ENCODE data around the gene CEP72. TPM values are rescaled to one million over a fixed set of nuclear protein-coding genes. Genes with fewer than 3 reads are reported as not detected.

The CEP72 gene
- polyA plus RNA-seq, 1 of the 3 experiments (the other 2 are of a cell fraction) = 4.4 TPM

DNA sequence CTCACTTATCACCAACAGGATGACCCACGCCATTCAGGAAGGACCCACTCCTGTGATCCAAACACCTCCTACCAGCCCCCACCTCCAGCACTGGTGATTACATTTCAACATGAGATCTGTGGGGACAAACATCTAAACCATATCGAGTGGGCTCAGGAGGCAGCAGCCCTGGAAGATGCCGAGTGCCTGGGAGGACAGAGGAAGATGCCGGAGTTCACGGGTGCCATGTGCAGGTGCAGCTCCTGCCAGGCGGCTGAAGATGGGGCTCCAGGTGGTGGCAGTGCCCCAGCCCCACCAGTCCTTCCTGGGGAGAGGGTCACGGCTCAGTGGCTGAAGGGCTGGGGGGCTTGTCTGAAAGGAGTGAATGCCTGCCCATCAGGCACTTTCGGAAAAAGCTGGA is 6.1 kb upstream of the CEP72 start:
- H3K9me3 ChIP-seq = no peaks in the 10 kb centered on the region
- no peak overlapping the region for H2AFZ ChIP-seq (ENCODE audit: low read depth)
- H3K27me3 ChIP-seq (ENCODE audit: insufficient read depth) = peaks cover 4% of the 10 kb centered on the region; the same call in 1 of the 2 replicates
- no peak overlapping the region for H3K9ac ChIP-seq
- no peaks in the 10 kb centered on the region for H3K36me3 ChIP-seq (replicated peaks in 1 of 2; ENCODE audit: control insufficient read depth in 1 of 2, insufficient read depth in 2 of 2, low read length in 1 of 2)
- no peak for DNase-seq
- CTCF ChIA-PET = no interaction called here
- no peak for TF ChIP-seq RXRA (IDR thresholded peaks at IDR 0.05; ENCODE audit: borderline replicate concordance, low read depth)
- TF ChIP-seq, protein P1, sequence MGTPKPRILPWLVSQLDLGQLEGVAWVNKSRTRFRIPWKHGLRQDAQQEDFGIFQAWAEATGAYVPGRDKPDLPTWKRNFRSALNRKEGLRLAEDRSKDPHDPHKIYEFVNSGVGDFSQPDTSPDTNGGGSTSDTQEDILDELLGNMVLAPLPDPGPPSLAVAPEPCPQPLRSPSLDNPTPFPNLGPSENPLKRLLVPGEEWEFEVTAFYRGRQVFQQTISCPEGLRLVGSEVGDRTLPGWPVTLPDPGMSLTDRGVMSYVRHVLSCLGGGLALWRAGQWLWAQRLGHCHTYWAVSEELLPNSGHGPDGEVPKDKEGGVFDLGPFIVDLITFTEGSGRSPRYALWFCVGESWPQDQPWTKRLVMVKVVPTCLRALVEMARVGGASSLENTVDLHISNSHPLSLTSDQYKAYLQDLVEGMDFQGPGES (IDR thresholded peaks at IDR 0.05; ENCODE audit: low read depth, low read length) = no peak
- TF ChIP-seq NFIC (IDR thresholded peaks at IDR 0.05; ENCODE audit: borderline replicate concordance) = no peak
- TF ChIP-seq, protein P2, sequence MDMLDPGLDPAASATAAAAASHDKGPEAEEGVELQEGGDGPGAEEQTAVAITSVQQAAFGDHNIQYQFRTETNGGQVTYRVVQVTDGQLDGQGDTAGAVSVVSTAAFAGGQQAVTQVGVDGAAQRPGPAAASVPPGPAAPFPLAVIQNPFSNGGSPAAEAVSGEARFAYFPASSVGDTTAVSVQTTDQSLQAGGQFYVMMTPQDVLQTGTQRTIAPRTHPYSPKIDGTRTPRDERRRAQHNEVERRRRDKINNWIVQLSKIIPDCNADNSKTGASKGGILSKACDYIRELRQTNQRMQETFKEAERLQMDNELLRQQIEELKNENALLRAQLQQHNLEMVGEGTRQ (IDR thresholded peaks at IDR 0.05; ENCODE audit: borderline replicate concordance, low read depth, low read length) = no peak
- no peaks in the 10 kb centered on the region for H4K20me1 ChIP-seq (ENCODE audit: insufficient read depth)
- no peak overlapping the region for H3K27ac ChIP-seq (ENCODE audit: low read depth in 2 of 2, low read length in 1 of 2)
- H3K4me1 ChIP-seq (ENCODE audit: control insufficient read depth in 1 of 2, insufficient read depth in 2 of 2, low read depth in 1 of 2, low read length in 1 of 2) = peaks cover 0 to 2% of the 10 kb centered on the region in 2 experiments; a peak in 1 of 4 replicates
- no peak overlapping the region for H3K4me2 ChIP-seq
- 81% methylated on average over 4 of the region's 8 CpGs for WGBS (ENCODE audit: low lambda C conversion rate)
- H3K4me3 ChIP-seq (ENCODE audit: low read depth in 2 of 2, low read length in 1 of 2) = no peak overlapping the region
- no peaks in the 10 kb centered on the region for H3F3A ChIP-seq (replicated peaks; ENCODE audit: insufficient read depth)
- POLR2A ChIA-PET = no interaction called here
- no peaks in the 10 kb centered on the region for H3K79me2 ChIP-seq (ENCODE audit: insufficient read depth)
- H3K9me2 ChIP-seq = no peaks in the 10 kb centered on the region

DNA sequence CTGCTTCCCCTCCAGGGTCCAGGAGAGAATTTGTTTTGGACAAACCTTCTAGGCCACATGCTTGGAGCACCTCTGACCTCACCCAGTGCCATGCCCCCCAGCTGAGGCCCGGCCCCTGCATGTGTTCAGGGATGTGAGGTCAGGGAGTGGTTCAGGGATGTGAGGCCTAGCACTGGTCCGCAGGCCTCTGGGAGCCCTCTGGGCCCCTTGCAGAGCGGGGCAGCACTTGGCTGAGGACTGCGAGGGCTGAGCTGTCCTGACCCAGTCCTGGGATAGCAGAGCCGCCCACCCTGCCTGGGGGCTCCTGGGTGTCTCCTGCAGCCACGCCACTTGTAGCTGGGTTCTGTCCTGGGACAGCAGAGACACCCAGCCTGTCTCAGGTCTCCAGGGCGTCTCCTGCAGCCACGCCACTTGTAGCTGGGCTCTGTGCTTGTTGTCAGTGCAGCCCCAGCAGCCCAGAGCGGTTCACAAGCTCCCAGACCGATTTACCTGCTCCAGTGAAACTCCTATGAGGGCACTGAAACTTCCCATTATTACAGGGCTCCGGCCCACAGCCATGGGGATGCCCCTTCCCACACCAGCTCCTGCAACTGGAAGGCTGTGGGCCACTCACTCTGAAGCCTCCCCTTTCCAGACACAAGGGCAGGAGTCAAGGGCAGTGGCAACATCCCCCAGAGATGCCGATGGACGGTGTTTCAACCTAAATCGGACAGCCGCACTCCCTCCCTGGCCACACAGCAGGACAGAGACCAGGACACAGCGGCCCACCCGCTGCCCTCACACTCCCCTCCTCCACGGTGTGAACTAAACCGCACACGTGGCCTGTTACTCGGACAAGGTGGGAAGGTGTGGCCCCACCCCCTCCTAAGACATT is 5.4 kb upstream of the CEP72 start:
- no peak for DNase-seq
- no peaks in the 10 kb centered on the region for H3K36me3 ChIP-seq (replicated peaks in 1 of 2; ENCODE audit: control insufficient read depth in 1 of 2, insufficient read depth in 2 of 2, low read length in 1 of 2)
- no peaks in the 10 kb centered on the region for H3K9me3 ChIP-seq
- no peaks in the 10 kb centered on the region for H3F3A ChIP-seq (replicated peaks; ENCODE audit: insufficient read depth)
- ChIA-PET CTCF (interaction anchor here (0.6 kb wide), 1 partner anchor 10 kb away, joined by 3 read pairs; no protein-coding TSS in a partner anchor), POLR2A (no interaction called here)
- H3K27ac ChIP-seq (ENCODE audit: low read depth in 2 of 2, low read length in 1 of 2) = no peak overlapping the region
- H3K4me1 ChIP-seq (ENCODE audit: control insufficient read depth in 1 of 2, insufficient read depth in 2 of 2, low read depth in 1 of 2, low read length in 1 of 2) = peaks cover 0 to 6% of the 10 kb centered on the region in 2 experiments; a peak in 1 of 4 replicates
- H3K4me2 ChIP-seq = no peak overlapping the region
- peaks cover 4% of the 10 kb centered on the region; the same call in 1 of the 2 replicates for H3K27me3 ChIP-seq (ENCODE audit: insufficient read depth)
- H3K4me3 ChIP-seq (ENCODE audit: low read depth in 2 of 2, low read length in 1 of 2) = no peak overlapping the region
- TF ChIP-seq ELF1 (IDR thresholded peaks at IDR 0.05) = no peak
- TF ChIP-seq RFX5 (IDR thresholded peaks at IDR 0.05; ENCODE audit: low read length) = no peak
- TF ChIP-seq JUND (IDR thresholded peaks at IDR 0.05) = no peak
- H3K9me2 ChIP-seq = no peaks in the 10 kb centered on the region
- H2AFZ ChIP-seq (ENCODE audit: low read depth) = no peak overlapping the region
- H4K20me1 ChIP-seq (ENCODE audit: insufficient read depth) = no peaks in the 10 kb centered on the region
- 70% methylated on average over 13 of the region's 21 CpGs for WGBS (ENCODE audit: low lambda C conversion rate)
- H3K79me2 ChIP-seq (ENCODE audit: insufficient read depth) = no peaks in the 10 kb centered on the region
- H3K9ac ChIP-seq = no peak overlapping the region

All from SK-N-SH (cell line).